Measurements from ENCODE around the gene MAPK11. TPM values are rescaled to one million over a fixed set of nuclear protein-coding genes. Genes with fewer than 3 reads are reported as not detected.

The MAPK11 gene
- total and polyA plus RNA-seq, 9 of the 15 experiments (the other 6 are each of a cell fraction or from before 2014, with no cell fraction given), result 0.06 to 14.6 (median 5.3) TPM

- TF ChIP-seq KLF6 (CRISPR knock-in tag; IDR thresholded peaks at IDR 0.05; ENCODE audit: borderline replicate concordance) (no peak), RUNX1 (IDR thresholded peaks at IDR 0.05; ENCODE audit: low read depth) (no peak), ZBTB26 (CRISPR knock-in tag; IDR thresholded peaks at IDR 0.05) (no peak), LEF1 (IDR thresholded peaks at IDR 0.05) (no peak), TFE3 (CRISPR knock-in tag; IDR thresholded peaks at IDR 0.05) (no peak), SNIP1 (IDR thresholded peaks at IDR 0.05; ENCODE audit: low read depth) (no peak), JUN (IDR thresholded peaks at IDR 0.05; ENCODE audit: borderline replicate concordance, low read depth, low read length) (no peak), JUN (CRISPR knock-in tag; IDR thresholded peaks at IDR 0.05; ENCODE audit: borderline replicate concordance) (0 out of 2 replicates have a peak, but pooled peaks have one; percentile 55), YY1 (IDR thresholded peaks at IDR 0.05; ENCODE audit: borderline replicate concordance in 1 of 3, control insufficient read depth in 1 of 3, extremely low read depth in 1 of 3, insufficient read depth in 3 of 3, insufficient read length in 1 of 3, insufficient replicate concordance in 2 of 3, low read depth in 1 of 3, low read length in 2 of 3) (peak in 1 of 3 experiments; percentile 22), SMAD4 (CRISPR knock-in tag; conservative IDR thresholded peaks at IDR 0.05) (peak; percentile 26; the same call in 1 of the 2 replicates), GTF2F1 (IDR thresholded peaks at IDR 0.05; ENCODE audit: low read depth, low read length) (no peak), C11orf30 (IDR thresholded peaks at IDR 0.05; ENCODE audit: low read depth) (peak; percentile 98), ZNF76 (CRISPR knock-in tag; IDR thresholded peaks at IDR 0.05; ENCODE audit: borderline replicate concordance) (no peak), SRF (CRISPR knock-in tag; IDR thresholded peaks at IDR 0.05) (no peak; a peak in 1 of 4 replicates), UBTF (IDR thresholded peaks at IDR 0.05; ENCODE audit: borderline replicate concordance in 1 of 2, low read depth in 2 of 2, low read length in 2 of 2) (no peak), HMGXB4 (CRISPR knock-in tag; IDR thresholded peaks at IDR 0.05) (no peak), DIDO1 (tag; IDR thresholded peaks at IDR 0.05; ENCODE audit: low read depth) (peak; percentile 78; the same call in 1 of the 2 replicates)
These were observed 25.6 kb downstream of the MAPK11 start, which contains the start of gene TUBGCP6 (continued) for GRCh38 chr22:50244420-50245213.

Data from K562 (cell line).